Measurements from ENCODE around the gene TMPRSS4. TPM values are rescaled to one million over a fixed set of nuclear protein-coding genes. Genes with fewer than 3 reads are reported as not detected.

The TMPRSS4 gene
- total and polyA plus RNA-seq, 2 of the 13 experiments (the other 11 are each of a cell fraction or from before 2014, with no cell fraction given) = 0.32 TPM; not detected in 1

DNA sequence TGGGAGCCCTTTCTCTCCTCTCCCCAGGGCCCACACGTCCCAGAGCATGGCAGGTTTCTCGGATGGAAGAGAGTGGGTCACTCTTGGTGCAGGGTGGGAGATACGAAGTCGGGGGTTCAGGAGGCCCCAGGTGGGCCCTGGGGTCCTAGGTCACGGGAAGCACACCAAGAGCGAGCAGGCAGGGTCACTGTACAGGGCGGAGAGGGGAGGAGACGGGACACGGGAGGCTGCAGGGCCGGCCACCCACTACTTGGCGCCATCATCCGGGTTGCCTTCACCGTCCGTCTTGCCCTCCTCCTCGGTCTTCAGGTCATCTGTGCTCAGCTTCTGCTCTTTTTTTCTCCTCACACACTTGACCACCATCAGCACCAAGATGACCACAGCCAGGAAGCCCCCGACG, 89.8 kb downstream of the TMPRSS4 start (continued):
- TF ChIP-seq, protein P1, sequence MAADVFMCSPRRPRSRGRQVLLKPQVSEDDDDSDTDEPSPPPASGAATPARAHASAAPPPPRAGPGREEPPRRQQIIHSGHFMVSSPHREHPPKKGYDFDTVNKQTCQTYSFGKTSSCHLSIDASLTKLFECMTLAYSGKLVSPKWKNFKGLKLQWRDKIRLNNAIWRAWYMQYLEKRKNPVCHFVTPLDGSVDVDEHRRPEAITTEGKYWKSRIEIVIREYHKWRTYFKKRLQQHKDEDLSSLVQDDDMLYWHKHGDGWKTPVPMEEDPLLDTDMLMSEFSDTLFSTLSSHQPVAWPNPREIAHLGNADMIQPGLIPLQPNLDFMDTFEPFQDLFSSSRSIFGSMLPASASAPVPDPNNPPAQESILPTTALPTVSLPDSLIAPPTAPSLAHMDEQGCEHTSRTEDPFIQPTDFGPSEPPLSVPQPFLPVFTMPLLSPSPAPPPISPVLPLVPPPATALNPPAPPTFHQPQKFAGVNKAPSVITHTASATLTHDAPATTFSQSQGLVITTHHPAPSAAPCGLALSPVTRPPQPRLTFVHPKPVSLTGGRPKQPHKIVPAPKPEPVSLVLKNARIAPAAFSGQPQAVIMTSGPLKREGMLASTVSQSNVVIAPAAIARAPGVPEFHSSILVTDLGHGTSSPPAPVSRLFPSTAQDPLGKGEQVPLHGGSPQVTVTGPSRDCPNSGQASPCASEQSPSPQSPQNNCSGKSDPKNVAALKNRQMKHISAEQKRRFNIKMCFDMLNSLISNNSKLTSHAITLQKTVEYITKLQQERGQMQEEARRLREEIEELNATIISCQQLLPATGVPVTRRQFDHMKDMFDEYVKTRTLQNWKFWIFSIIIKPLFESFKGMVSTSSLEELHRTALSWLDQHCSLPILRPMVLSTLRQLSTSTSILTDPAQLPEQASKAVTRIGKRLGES (CRISPR knock-in tag; IDR thresholded peaks at IDR 0.05; ENCODE audit: borderline replicate concordance) = no peak
- TF ChIP-seq SIX4 (CRISPR knock-in tag; IDR thresholded peaks at IDR 0.05) = no peak

DNA sequence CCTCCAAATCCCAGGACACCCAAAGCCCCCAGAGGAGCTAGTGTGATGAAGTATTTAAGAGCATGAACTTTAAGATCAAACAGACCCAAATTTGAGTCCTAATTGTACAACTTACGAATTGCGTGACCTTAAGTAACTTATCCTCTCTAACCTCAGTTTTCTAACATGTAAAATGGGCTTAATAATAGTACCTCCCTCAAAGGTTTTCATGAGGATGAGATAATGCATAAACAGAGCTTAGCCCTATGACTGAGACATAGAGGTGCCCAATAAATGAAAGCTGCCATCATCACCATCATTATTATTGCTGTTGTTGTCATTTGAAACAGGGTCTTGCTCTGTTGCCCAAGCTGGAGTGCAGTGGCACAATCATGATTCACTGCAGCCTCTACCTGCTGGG, 90.4 kb downstream of the TMPRSS4 start:
- ChIA-PET POLR2A (no interaction called here), CTCF (ENCODE audit: low intra/inter-chr PET ratio, low total read pairs) (no interaction called here)
- no peaks in the 10 kb centered on the region for H3K9me3 ChIP-seq (ENCODE audit: low read length)
- no peak overlapping the region for H3K27ac ChIP-seq (ENCODE audit: extremely low read length, insufficient read depth, low read length)
- H3K4me1 ChIP-seq (ENCODE audit: insufficient read depth, low read length) = peaks cover 17% of the 10 kb centered on the region
- H3K36me3 ChIP-seq (replicated peaks in 1 of 2; ENCODE audit: control insufficient read depth in 1 of 2, insufficient read depth in 2 of 2, low read length in 2 of 2) = no peaks in the 10 kb centered on the region
- no peak for ATAC-seq
- H4K20me1 ChIP-seq (ENCODE audit: insufficient read depth, low read length) = no peaks in the 10 kb centered on the region
- no peaks in the 10 kb centered on the region for H3K79me2 ChIP-seq (ENCODE audit: insufficient read depth, low read length)
- WGBS (ENCODE audit: low lambda C conversion rate) = 56% methylated on average over 2 of the region's 2 CpGs
- H3K4me3 ChIP-seq (replicated peaks in 1 of 3; ENCODE audit: insufficient read depth in 1 of 3, low read depth in 2 of 3, low read length in 3 of 3) = no peak overlapping the region
- BruUV-seq (replicated peaks) = no TSS peak
- no peak overlapping the region for H3K9ac ChIP-seq (ENCODE audit: insufficient read depth, low read depth, low read length)
- no peak for FAIRE-seq
- no peak overlapping the region for H2AFZ ChIP-seq (ENCODE audit: low read length)
- H3K27me3 ChIP-seq (ENCODE audit: control insufficient read depth in 1 of 2, insufficient read depth in 2 of 2, low read length in 2 of 2) = peaks cover 6 to 82% of the 10 kb centered on the region in 2 experiments
- in situ Hi-C loops (cut with HindIII; ENCODE audit: extremely low pct_ligation_motif_present, low pct_unique_long_range_greater_than_20kb) = no loop called here
- H3K4me2 ChIP-seq (ENCODE audit: low read depth, low read length) = no peak overlapping the region
- intact Hi-C loops (cut with micrococcal nuclease; ENCODE audit: unreplicated experiment) = no loop called here
- DNase-seq (ENCODE audit: low spot score) = no peak
- TF ChIP-seq ZSCAN9 (CRISPR knock-in tag; IDR thresholded peaks at IDR 0.05; ENCODE audit: borderline replicate concordance) (no peak), ZNF629 (CRISPR knock-in tag; conservative IDR thresholded peaks at IDR 0.05) (peak; percentile 59; the same call in 1 of the 2 replicates), ZSCAN30 (CRISPR knock-in tag; IDR thresholded peaks at IDR 0.05) (no peak)
- TF ChIP-seq, protein P2, sequence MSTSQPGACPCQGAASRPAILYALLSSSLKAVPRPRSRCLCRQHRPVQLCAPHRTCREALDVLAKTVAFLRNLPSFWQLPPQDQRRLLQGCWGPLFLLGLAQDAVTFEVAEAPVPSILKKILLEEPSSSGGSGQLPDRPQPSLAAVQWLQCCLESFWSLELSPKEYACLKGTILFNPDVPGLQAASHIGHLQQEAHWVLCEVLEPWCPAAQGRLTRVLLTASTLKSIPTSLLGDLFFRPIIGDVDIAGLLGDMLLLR (CRISPR knock-in tag; IDR thresholded peaks at IDR 0.05) = no peak

All from HepG2 (cell line).